ENCODE measurements around the gene VLDLR. TPM values are rescaled to one million over a fixed set of nuclear protein-coding genes. Genes with fewer than 3 reads are reported as not detected.

The VLDLR gene
- total RNA-seq, 1 donor from 2014 or later, result 12.6 TPM

GRCh38 chr9:2642068-2642467 lies 20.5 kb downstream of the VLDLR start:
- H3K4me1 Mint-ChIP-seq (ENCODE audit: low read depth), result peaks cover 23% of the 10 kb centered on the region
- H3K36me3 Mint-ChIP-seq (ENCODE audit: low read depth), result peaks cover 88% of the 10 kb centered on the region
- no peak overlapping the region for H3K27ac Mint-ChIP-seq
- no peak for DNase-seq (ENCODE audit: low spot score)
- intact Hi-C loops (cut with micrococcal nuclease), result no loop called here
- no peaks in the 10 kb centered on the region for H3K27me3 Mint-ChIP-seq (ENCODE audit: low read depth)
- no peaks in the 10 kb centered on the region for H3K9me3 Mint-ChIP-seq
- H3K4me3 Mint-ChIP-seq (ENCODE audit: low read depth), result no peak overlapping the region

GRCh38 chr9:2645569-2645968 lies 24.0 kb downstream of the VLDLR start:
- Mint-ChIP-seq H3K4me1 (ENCODE audit: low read depth) (peaks cover 1% of the 10 kb centered on the region), H3K27me3 (ENCODE audit: low read depth) (no peaks in the 10 kb centered on the region), H3K27ac (no peak overlapping the region), H3K9me3 (no peaks in the 10 kb centered on the region), H3K36me3 (ENCODE audit: low read depth) (peaks cover 92% of the 10 kb centered on the region), H3K4me3 (ENCODE audit: low read depth) (no peak overlapping the region)
- intact Hi-C loops (cut with micrococcal nuclease), result no loop called here
- DNase-seq (ENCODE audit: low spot score), result no peak

GRCh38 chr9:2655411-2655901 lies 33.9 kb downstream of the VLDLR start:
- DNase-seq (ENCODE audit: low spot score), result peak; percentile 40
- Mint-ChIP-seq H3K9me3 (no peaks in the 10 kb centered on the region), H3K4me1 (ENCODE audit: low read depth) (peaks cover 29% of the 10 kb centered on the region), H3K27me3 (ENCODE audit: low read depth) (no peaks in the 10 kb centered on the region), H3K36me3 (ENCODE audit: low read depth) (peaks cover 42% of the 10 kb centered on the region), H3K27ac (peak overlapping the region; percentile 91), H3K4me3 (ENCODE audit: low read depth) (peak overlapping the region; percentile 13)
- intact Hi-C loops (cut with micrococcal nuclease), result loop anchor here (1.0 to 10.0 kb wide), 8 partner anchors 16 to 633 kb away; partner anchors contain the start of genes PUM3 and VLDLR

- Mint-ChIP-seq H3K36me3 (ENCODE audit: low read depth) (peaks cover 22% of the 10 kb centered on the region), H3K4me1 (ENCODE audit: low read depth) (peaks cover 35% of the 10 kb centered on the region), H3K27me3 (ENCODE audit: low read depth) (no peaks in the 10 kb centered on the region), H3K4me3 (ENCODE audit: low read depth) (no peak overlapping the region), H3K9me3 (no peaks in the 10 kb centered on the region), H3K27ac (peak overlapping the region; percentile 43)
- DNase-seq (ENCODE audit: low spot score), result no peak
- intact Hi-C loops (cut with micrococcal nuclease), result loop anchor here (5.0 to 10.0 kb wide), 5 partner anchors 65 to 635 kb away; partner anchors contain the start of gene PUM3
Measured at GRCh38 chr9:2657427-2657826, 35.8 kb downstream of the VLDLR start.

GRCh38 chr9:2662496-2662895 lies 40.9 kb downstream of the VLDLR start:
- no peak overlapping the region for H3K27ac Mint-ChIP-seq
- H3K9me3 Mint-ChIP-seq, result peaks cover 9% of the 10 kb centered on the region
- DNase-seq (ENCODE audit: low spot score), result no peak
- H3K4me1 Mint-ChIP-seq (ENCODE audit: low read depth), result peaks cover 29% of the 10 kb centered on the region
- no peaks in the 10 kb centered on the region for H3K36me3 Mint-ChIP-seq (ENCODE audit: low read depth)
- H3K27me3 Mint-ChIP-seq (ENCODE audit: low read depth), result no peaks in the 10 kb centered on the region
- intact Hi-C loops (cut with micrococcal nuclease), result no loop called here
- no peak overlapping the region for H3K4me3 Mint-ChIP-seq (ENCODE audit: low read depth)

GRCh38 chr9:2663461-2664173 lies 42.0 kb downstream of the VLDLR start:
- Mint-ChIP-seq H3K27ac (no peak overlapping the region), H3K4me1 (ENCODE audit: low read depth) (peaks cover 29% of the 10 kb centered on the region), H3K27me3 (ENCODE audit: low read depth) (no peaks in the 10 kb centered on the region), H3K4me3 (ENCODE audit: low read depth) (no peak overlapping the region), H3K9me3 (peaks cover 16% of the 10 kb centered on the region), H3K36me3 (ENCODE audit: low read depth) (no peaks in the 10 kb centered on the region)
- intact Hi-C loops (cut with micrococcal nuclease), result no loop called here
- no peak for DNase-seq (ENCODE audit: low spot score)

- Mint-ChIP-seq H3K4me3 (ENCODE audit: low read depth) (no peak overlapping the region), H3K27ac (no peak overlapping the region), H3K36me3 (ENCODE audit: low read depth) (no peaks in the 10 kb centered on the region), H3K4me1 (ENCODE audit: low read depth) (peaks cover 29% of the 10 kb centered on the region), H3K27me3 (ENCODE audit: low read depth) (no peaks in the 10 kb centered on the region), H3K9me3 (peaks cover 16% of the 10 kb centered on the region)
- no peak for DNase-seq (ENCODE audit: low spot score)
- intact Hi-C loops (cut with micrococcal nuclease), result no loop called here
Measured at GRCh38 chr9:2664174-2665065, 42.8 kb downstream of the VLDLR start.

- Mint-ChIP-seq H3K9me3 (peaks cover 16% of the 10 kb centered on the region), H3K27ac (no peak overlapping the region), H3K27me3 (ENCODE audit: low read depth) (no peaks in the 10 kb centered on the region), H3K4me3 (ENCODE audit: low read depth) (no peak overlapping the region), H3K4me1 (ENCODE audit: low read depth) (peaks cover 22% of the 10 kb centered on the region), H3K36me3 (ENCODE audit: low read depth) (no peaks in the 10 kb centered on the region)
- DNase-seq (ENCODE audit: low spot score), result no peak
- intact Hi-C loops (cut with micrococcal nuclease), result no loop called here
Measured at GRCh38 chr9:2666569-2666968, 45.0 kb downstream of the VLDLR start.

GRCh38 chr9:2673161-2673560 lies 51.6 kb downstream of the VLDLR start:
- intact Hi-C loops (cut with micrococcal nuclease), result no loop called here

GRCh38 chr9:2674141-2674824 lies 52.7 kb downstream of the VLDLR start:
- intact Hi-C loops (cut with micrococcal nuclease), result no loop called here

More at GRCh38 chr9:2673161-2673560, 51.6 kb downstream of the VLDLR start:
- H3K36me3 Mint-ChIP-seq (ENCODE audit: low read depth), result no peaks in the 10 kb centered on the region
- no peak for DNase-seq (ENCODE audit: low spot score)
- no peak overlapping the region for H3K4me3 Mint-ChIP-seq (ENCODE audit: low read depth)
- peaks cover 1% of the 10 kb centered on the region for H3K9me3 Mint-ChIP-seq
- H3K27me3 Mint-ChIP-seq (ENCODE audit: low read depth), result peaks cover 7% of the 10 kb centered on the region
- no peak overlapping the region for H3K27ac Mint-ChIP-seq
- H3K4me1 Mint-ChIP-seq (ENCODE audit: low read depth), result no peaks in the 10 kb centered on the region

GRCh38 chr9:2675834-2676233 lies 54.2 kb downstream of the VLDLR start:
- H3K27ac Mint-ChIP-seq, result no peak overlapping the region
- H3K4me1 Mint-ChIP-seq (ENCODE audit: low read depth), result no peaks in the 10 kb centered on the region
- no peaks in the 10 kb centered on the region for H3K9me3 Mint-ChIP-seq
- intact Hi-C loops (cut with micrococcal nuclease), result no loop called here
- H3K36me3 Mint-ChIP-seq (ENCODE audit: low read depth), result no peaks in the 10 kb centered on the region
- peaks cover 7% of the 10 kb centered on the region for H3K27me3 Mint-ChIP-seq (ENCODE audit: low read depth)
- DNase-seq (ENCODE audit: low spot score), result no peak
- H3K4me3 Mint-ChIP-seq (ENCODE audit: low read depth), result no peak overlapping the region

More at GRCh38 chr9:2674141-2674824, 52.7 kb downstream of the VLDLR start:
- Mint-ChIP-seq H3K36me3 (ENCODE audit: low read depth) (no peaks in the 10 kb centered on the region), H3K4me1 (ENCODE audit: low read depth) (no peaks in the 10 kb centered on the region), H3K27me3 (ENCODE audit: low read depth) (peaks cover 7% of the 10 kb centered on the region), H3K27ac (no peak overlapping the region), H3K4me3 (ENCODE audit: low read depth) (no peak overlapping the region), H3K9me3 (no peaks in the 10 kb centered on the region)
- DNase-seq (ENCODE audit: low spot score), result no peak

- DNase-seq (ENCODE audit: low spot score), result no peak
- H3K27me3 Mint-ChIP-seq (ENCODE audit: low read depth), result peaks cover 7% of the 10 kb centered on the region
- intact Hi-C loops (cut with micrococcal nuclease), result no loop called here
- H3K4me1 Mint-ChIP-seq (ENCODE audit: low read depth), result no peaks in the 10 kb centered on the region
- no peak overlapping the region for H3K4me3 Mint-ChIP-seq (ENCODE audit: low read depth)
- no peak overlapping the region for H3K27ac Mint-ChIP-seq
- H3K9me3 Mint-ChIP-seq, result no peaks in the 10 kb centered on the region
- H3K36me3 Mint-ChIP-seq (ENCODE audit: low read depth), result no peaks in the 10 kb centered on the region
Measured at GRCh38 chr9:2676466-2676865, 54.9 kb downstream of the VLDLR start.
